ENCODE data around the gene HEXIM2.
A peak's percentile ranks its signal among the peaks of the same experiment; 100 is the strongest.
"Not testable (repeated sequence)": the region's sequence is repeated elsewhere in the genome, so short reads cannot be mapped to it uniquely, and the experiment has no call there.

HEXIM2 gene

GRCh38 chr17:45168991-45169752, 7.5 kb downstream of the HEXIM2 start:
- no peak for DNase-seq (ENCODE audit: low read depth, low spot score)

GRCh38 chr17:45170280-45170930, 8.7 kb downstream of the HEXIM2 start:
- no peak for DNase-seq (ENCODE audit: low read depth, low spot score)

- no peak for DNase-seq (ENCODE audit: low read depth, low spot score)
These were observed 9.3 kb downstream of the HEXIM2 start for GRCh38 chr17:45170931-45171337.

GRCh38 chr17:45171338-45172231, 9.9 kb downstream of the HEXIM2 start:
- DNase-seq (ENCODE audit: low read depth, low spot score) = no peak

DNA sequence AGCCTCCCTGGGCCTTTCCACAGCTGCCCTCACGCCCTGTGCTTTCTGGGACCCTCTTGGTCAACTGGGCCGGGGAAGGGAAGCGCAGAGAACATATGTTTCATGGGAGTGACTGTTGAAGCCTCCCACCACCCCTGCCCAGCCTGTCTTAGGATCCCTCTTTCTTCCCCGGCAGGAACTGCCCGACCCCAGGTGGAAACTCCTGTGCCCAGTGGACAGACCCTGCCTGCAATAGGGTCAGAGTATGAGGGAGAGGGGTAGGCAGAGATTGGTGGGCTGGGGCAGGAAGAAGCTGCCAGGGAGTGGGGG, 10.5 kb downstream of the HEXIM2 start:
- DNase-seq (ENCODE audit: low read depth, low spot score) = no peak

DNA sequence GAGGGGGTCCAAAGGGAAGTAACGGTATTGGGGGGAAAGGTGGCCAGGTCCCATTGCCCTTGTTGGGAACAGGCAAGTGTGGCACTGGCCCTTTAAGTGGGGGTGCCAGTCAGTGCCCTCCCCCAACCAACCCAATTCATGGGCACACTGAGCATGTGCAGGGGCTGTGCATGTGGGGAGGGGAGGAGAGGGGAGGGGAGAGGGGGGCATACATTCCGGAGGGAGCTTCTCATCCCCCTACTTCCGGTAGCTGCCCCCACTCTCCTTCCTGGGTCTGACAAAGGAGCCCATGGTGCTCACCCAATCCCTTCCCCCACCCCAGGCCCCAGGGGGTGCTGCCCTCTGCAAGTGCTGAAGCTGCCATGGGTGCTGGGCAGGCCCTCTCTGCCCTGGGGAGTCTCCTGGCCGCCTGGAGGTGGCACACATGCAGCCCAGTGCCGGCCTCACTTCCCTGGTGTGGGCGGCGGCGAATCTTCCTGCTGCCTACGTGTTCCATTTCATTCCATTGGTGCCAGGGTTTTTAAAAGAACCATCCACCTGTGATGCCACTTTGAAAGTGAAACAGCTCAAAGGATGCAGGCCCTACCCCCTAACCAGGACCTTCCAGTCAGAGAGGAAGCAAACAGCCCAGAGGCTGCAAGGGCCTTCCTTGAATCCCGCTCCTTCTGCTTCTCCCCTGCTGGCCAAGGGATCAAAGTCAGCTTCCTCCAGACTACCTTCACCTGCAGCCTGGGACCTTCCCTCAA, 11.0 kb downstream of the HEXIM2 start:
- peak; percentile 30 for DNase-seq (ENCODE audit: low read depth, low spot score)

- no peak for DNase-seq (ENCODE audit: low read depth, low spot score)
These were observed 14.1 kb downstream of the HEXIM2 start for GRCh38 chr17:45175759-45176115.

DNA sequence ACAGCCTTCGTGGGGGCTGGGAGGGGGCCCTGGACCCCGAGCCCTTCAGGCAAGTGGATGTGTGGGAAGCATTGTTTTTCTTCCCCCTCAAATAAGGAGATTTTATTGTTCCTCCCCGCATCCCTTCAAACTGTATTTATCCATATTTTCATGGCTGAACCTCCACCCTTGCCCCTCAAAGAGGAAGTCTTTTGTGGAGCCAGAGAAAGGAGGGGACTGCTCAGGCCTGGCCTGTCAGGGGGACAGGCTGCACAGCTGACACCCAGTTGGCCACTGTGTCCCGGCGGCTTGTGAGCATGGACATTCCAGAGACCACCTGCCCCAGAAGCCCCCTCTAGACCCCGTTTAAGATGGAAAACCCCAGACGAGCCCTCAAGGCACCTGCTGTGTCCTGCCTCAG, 15.9 kb downstream of the HEXIM2 start:
- DNase-seq (ENCODE audit: low read depth, low spot score) = no peak

GRCh38 chr17:45184144-45184543, 22.5 kb downstream of the HEXIM2 start:
- no peak for DNase-seq (ENCODE audit: low read depth, low spot score)

- DNase-seq (ENCODE audit: low read depth, low spot score) = no peak
These were observed 25.2 kb downstream of the HEXIM2 start for GRCh38 chr17:45186801-45187354.

- DNase-seq (ENCODE audit: low read depth, low spot score) = no peak
These were observed 27.3 kb downstream of the HEXIM2 start for GRCh38 chr17:45189009-45189408.

DNA sequence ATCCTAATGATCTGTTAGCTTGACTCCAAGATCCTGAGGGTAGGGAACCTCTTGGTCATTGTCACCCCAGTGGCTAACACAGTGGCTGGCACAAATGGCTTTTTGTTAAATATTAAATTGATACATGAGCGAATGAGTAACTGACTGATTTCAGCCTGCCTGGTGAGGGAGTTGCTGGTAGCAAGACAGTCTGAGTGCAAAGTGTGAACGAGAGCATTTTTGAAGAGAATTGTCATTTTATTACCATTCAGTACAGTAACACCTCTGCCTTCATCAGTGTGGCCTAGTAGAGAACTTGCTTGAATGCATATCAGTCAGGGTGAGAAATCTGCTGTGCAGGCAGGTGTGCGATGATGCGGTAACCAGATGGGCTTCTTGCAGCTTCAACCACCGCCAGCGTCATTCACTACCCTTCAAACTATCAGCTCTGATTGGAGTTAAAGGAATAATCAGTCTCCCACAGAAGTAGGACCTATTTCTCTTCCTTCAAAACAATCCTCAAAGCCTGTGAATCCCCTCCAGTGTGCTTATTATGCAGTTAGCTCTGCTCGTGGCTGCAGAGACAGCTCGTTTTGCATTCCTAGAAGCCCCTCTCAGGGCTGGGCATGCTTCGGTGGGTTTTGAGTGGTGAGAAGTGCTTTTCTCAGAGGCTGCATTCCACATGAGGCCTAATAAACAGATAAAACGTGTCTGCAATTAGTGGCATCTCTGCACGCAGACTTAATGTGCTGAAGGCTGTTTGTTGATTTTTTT, 29.0 kb downstream of the HEXIM2 start:
- no peak for DNase-seq (ENCODE audit: low read depth, low spot score)

DNA sequence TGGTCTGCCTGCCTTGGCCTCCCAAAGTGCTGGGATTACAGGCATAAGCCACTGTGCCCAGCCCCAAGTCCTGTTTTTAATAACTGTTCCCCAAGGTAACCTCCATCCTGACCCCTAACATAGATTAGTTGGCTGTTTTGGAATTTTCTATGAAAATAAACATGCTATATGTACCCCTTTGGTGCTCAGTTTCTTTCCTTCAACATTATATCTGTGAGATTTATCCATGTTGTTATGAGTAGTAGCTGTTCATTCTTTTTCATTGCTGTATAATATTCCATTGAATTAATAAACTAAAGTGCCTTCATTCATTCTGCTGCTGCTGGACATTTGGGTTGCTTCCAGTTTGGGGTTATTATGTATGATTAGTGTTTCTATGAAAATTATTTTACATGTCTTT, 33.7 kb downstream of the HEXIM2 start:
- DNase-seq (ENCODE audit: low read depth, low spot score) = no peak

GRCh38 chr17:45197108-45197507, 35.4 kb downstream of the HEXIM2 start:
- DNase-seq (ENCODE audit: low read depth, low spot score) = no peak

GRCh38 chr17:45197555-45198334, 36.1 kb downstream of the HEXIM2 start:
- peak; percentile 77 for DNase-seq (ENCODE audit: low read depth, low spot score)

DNA sequence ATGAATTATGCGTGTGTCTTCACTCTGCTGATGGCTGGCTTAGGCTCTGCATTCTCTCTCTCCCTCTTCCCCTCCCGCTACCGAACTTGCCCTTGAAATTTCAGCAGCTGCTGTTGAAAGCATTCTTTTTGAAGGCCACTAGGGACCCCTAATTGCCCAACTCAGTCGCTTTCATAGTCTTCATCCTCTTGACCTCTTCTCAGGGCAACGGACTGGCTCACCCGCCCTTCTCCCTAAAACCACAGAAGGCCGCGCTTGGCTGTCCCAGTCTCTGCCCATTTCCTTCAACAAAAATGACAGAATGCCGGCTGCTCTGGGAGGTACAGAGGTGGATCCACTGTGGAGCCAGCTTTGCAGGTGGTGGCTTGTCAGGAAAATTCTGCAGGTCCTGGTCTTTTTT, 39.0 kb downstream of the HEXIM2 start:
- DNase-seq (ENCODE audit: low read depth, low spot score) = no peak

DNA sequence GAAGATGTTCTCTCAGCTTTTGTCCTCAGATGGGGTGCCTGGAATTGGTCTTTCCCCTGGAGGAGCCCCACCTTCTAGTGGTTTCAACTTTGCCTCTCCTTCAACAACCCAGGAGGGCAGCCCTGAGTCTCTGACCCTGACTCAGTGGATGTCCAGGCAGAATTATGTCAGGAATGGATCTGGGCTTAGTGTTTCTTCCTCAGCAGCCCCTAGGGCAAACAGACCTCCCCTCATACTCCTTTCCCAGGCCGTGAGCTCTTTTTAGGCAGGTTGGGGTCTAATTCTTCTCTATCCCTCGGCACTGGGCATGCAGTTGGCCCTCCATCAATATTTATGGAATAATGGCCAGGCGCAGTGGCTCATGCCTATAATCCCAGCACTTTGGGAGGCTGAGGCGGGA, 39.8 kb downstream of the HEXIM2 start:
- no peak for DNase-seq (ENCODE audit: low read depth, low spot score)

GRCh38 chr17:45201880-45202279, 40.2 kb downstream of the HEXIM2 start:
- not testable (repeated sequence) for DNase-seq (ENCODE audit: low read depth, low spot score)

DNA sequence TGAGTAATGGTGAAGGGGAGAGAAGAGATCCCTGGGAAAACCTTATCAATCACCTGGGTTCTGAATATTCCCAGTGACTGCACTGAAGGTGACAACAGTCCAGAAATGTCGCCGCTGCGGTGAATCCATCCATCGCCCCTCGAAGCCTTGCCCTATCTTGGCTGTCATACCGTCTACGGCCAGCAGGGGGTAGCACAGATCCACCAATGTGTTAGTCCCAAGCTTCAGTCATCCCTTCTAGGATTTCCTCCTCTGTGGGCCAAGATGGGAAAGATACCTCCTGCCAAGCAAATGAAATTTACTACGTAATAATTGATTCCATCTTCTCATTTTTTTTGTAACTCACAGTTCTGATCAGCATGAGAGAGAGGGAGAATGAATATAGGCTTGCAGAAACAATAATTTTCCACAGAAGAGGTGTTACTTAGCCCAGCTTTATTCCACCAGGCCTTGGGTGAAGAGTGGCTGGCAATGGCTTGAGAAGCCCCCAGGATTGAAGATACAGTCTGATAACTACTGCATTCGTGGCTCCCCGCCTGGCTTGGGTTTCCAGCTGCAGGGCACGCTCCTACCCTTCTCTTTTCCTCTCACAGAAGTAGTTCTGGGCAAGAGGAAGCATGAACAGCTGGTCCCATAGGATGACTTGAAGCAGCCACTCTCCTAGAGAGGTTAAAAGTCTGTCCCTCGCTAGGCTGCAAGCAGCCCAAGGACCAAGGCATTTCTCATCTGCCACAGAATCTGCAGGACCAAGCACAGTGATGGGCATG, 57.4 kb downstream of the HEXIM2 start:
- DNase-seq (ENCODE audit: low read depth, low spot score) = peak; percentile 76

All from activated naive CD8-positive, alpha-beta T cell treated with anti-CD3 and anti-CD28 coated beads, Interleukin-2, amount 50 U/mL, for 16 hours (primary cell).